Natural killer cell (primary cell): ENCODE data around the gene CLK1. TPM values are rescaled to one million over a fixed set of nuclear protein-coding genes. Genes with fewer than 3 reads are reported as not detected.

Experiments used
- ATAC-seq, 3 donors: fragments of 150-1000 bp in 2 of 3; fragments of 200-7000 bp in 1 of 3; cut with Tn5 transposase; 1 replicate in 1 of 3; 2 replicates in 2 of 3; pipeline ENCODE4 v1.10.0; 2021; ENCODE audit warnings: mild to moderate bottlenecking in 2 of 3, moderate library complexity in 2 of 3
- DNase-seq, 2 donors: peaks; one replicate each; pipeline versions ENCODE4 v3.0.0 to v3.0.0-alpha.2; 2013 to 2021; ENCODE audit warnings: mixed read lengths in 1 of 2
- H3K27ac ChIP-seq: one replicate; pipeline ENCODE4 v1.5.1; 2013; ENCODE audit warnings: mild to moderate bottlenecking, low read length
- H3K27me3 ChIP-seq: one replicate; pipeline ENCODE4 v1.6.1; 2013; ENCODE audit warnings: low read length; ENCODE audit not compliant: control insufficient read depth, insufficient read depth
- H3K36me3 ChIP-seq: one replicate; pipeline ENCODE4 v1.6.1; 2013; ENCODE audit warnings: low read length; ENCODE audit not compliant: control insufficient read depth, insufficient read depth
- H3K4me1 ChIP-seq: one replicate; pipeline ENCODE4 v1.6.1; 2013; ENCODE audit warnings: low read length; ENCODE audit not compliant: control insufficient read depth, insufficient read depth
- H3K4me3 ChIP-seq: one replicate; pipeline ENCODE4 v1.5.1; 2013; ENCODE audit warnings: low read length
- H3K9me3 ChIP-seq: one replicate; pipeline ENCODE4 v1.6.1; 2013; ENCODE audit warnings: low read length; ENCODE audit not compliant: control insufficient read depth, insufficient read depth
- H3K27ac Mint-ChIP-seq, 2 donors: one replicate each; pipeline ENCODE4 v1.8.0; 2022; ENCODE audit warnings: mild to moderate bottlenecking in 2 of 2, mixed read lengths in 2 of 2, moderate library complexity in 1 of 2
- H3K27me3 Mint-ChIP-seq, 2 donors: one replicate each; pipeline ENCODE4 v1.8.0; 2022; ENCODE audit warnings: low read depth in 2 of 2, mixed read lengths in 2 of 2
- H3K36me3 Mint-ChIP-seq: one replicate; pipeline ENCODE4 v1.8.0; 2022; ENCODE audit warnings: mixed read lengths
- H3K4me1 Mint-ChIP-seq, 2 donors: one replicate each; pipeline ENCODE4 v1.8.0; 2022; ENCODE audit warnings: mixed read lengths in 2 of 2
- H3K4me3 Mint-ChIP-seq: one replicate; pipeline ENCODE4 v1.8.0; 2022; ENCODE audit warnings: mild to moderate bottlenecking, moderate library complexity, mixed read lengths
- H3K9me3 Mint-ChIP-seq, 2 donors: one replicate each; pipeline ENCODE4 v1.8.0; 2022; ENCODE audit warnings: mixed read lengths in 2 of 2
- WGBS: methylation state at CpG from one replicate; pipeline ENCODE4 v1.1.7; 2013; ENCODE audit warnings: missing lambda C conversion rate; ENCODE audit not compliant: insufficient coverage; 5-methylcytosine and 5-hydroxymethylcytosine counted together
- intact Hi-C: fragments of 100-400 bp; cut with micrococcal nuclease; formaldehyde crosslinking; loops from one replicate; pipeline ENCODE4 v1.14.2; 2022
- total RNA-seq, 4 donors: library from RNA; stranded (reverse); fragments of 120-200 nt in 1 of 4; gene quantifications; one replicate each; pipeline versions ENCODE4 v1.2.3 to v1.2.4, GENCODE V29; 2013 to 2022
- TF ChIP-seq, protein P1 (sequence below): fragments of 200-600 bp; IDR thresholded peaks from one replicate; pipeline ENCODE4 v1.8.0; 2022; ENCODE audit warnings: antibody characterized with exemption

CLK1 gene
- total RNA-seq, 3 donors from 2014 or later (not counting 1 experiment from before 2014, with no cell fraction given): 975 to 1,296 (median 1,070) TPM

DNA sequence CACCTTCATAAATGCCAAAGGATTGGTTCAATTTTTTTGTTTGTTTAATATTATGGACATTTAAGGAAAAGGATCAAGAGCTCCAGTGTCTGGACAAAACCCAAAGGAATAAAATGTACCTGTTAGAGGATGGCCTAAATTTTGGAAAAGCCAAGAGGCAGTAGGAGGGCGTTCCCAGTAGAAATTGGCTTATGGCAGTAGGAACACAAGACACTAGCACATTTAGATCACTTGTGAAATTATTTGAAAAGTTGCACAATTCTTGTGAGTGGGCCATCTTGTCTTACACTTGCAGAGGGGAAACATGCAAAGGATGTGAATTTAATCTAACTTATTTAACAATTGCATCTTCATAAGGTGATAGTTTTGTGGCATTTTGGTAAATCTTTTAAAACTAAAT is 49.5 kb downstream of the CLK1 start:
- 83% methylated on average over 1 of the region's 1 CpG for WGBS
- Mint-ChIP-seq H3K27ac (peak overlapping the region; percentile 81 to 93), H3K9me3 (no peaks in the 10 kb centered on the region), H3K4me3 (peak overlapping the region; percentile 57), H3K36me3 (peaks cover 47% of the 10 kb centered on the region), H3K4me1 (peaks cover 65 to 70% of the 10 kb centered on the region in 2 donors), H3K27me3 (no peaks in the 10 kb centered on the region)
- ATAC-seq (no peak), DNase-seq (no peak)
- intact Hi-C loops: loop anchor here (5.0 kb wide), 3 partner anchors 302 to 447 kb away; partner anchors contain the start of genes CASP10, CASP8 and CFLAR
- TF ChIP-seq, protein P1, sequence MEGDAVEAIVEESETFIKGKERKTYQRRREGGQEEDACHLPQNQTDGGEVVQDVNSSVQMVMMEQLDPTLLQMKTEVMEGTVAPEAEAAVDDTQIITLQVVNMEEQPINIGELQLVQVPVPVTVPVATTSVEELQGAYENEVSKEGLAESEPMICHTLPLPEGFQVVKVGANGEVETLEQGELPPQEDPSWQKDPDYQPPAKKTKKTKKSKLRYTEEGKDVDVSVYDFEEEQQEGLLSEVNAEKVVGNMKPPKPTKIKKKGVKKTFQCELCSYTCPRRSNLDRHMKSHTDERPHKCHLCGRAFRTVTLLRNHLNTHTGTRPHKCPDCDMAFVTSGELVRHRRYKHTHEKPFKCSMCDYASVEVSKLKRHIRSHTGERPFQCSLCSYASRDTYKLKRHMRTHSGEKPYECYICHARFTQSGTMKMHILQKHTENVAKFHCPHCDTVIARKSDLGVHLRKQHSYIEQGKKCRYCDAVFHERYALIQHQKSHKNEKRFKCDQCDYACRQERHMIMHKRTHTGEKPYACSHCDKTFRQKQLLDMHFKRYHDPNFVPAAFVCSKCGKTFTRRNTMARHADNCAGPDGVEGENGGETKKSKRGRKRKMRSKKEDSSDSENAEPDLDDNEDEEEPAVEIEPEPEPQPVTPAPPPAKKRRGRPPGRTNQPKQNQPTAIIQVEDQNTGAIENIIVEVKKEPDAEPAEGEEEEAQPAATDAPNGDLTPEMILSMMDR: no peak
- no peak overlapping the region for H3K27ac ChIP-seq
- no peaks in the 10 kb centered on the region for H3K9me3 ChIP-seq
- peaks cover 68% of the 10 kb centered on the region for H3K36me3 ChIP-seq
- H3K4me3 ChIP-seq: no peak overlapping the region
- H3K4me1 ChIP-seq: peaks cover 18% of the 10 kb centered on the region
- no peaks in the 10 kb centered on the region for H3K27me3 ChIP-seq

DNA sequence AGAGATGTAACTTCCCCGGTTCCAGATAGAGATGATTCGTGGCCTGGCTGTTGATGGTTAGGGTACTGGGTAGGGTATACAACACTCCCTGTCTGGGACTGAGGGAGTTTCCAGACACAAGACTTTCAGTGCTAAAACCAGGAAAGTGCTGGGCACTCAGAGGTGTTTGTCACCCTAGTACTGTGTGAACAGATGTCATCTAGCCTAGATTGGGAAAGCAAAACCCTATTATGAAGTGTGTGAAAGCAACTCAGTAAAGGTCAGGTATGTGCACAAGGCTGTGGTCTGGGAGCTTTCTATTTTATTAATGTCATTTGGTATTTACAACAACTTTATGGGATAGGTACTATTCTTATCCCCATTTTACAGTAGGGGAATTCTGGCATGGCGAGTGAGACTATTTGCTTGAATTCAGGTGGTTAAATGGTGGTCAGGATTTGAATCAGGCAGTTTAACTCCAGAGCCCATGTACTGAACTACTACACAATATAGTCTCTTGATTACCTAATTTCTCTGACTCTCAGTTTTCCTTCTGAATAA is 50.1 kb downstream of the CLK1 start:
- DNase-seq (peak in 1 of 2 donors; percentile 35), ATAC-seq (no peak)
- peaks cover 47% of the 10 kb centered on the region for H3K36me3 Mint-ChIP-seq
- TF ChIP-seq, protein P1: no peak
- WGBS: 33% methylated on average over 2 of the region's 3 CpGs
- no peaks in the 10 kb centered on the region for H3K9me3 Mint-ChIP-seq
- H3K4me1 Mint-ChIP-seq: peaks cover 67 to 71% of the 10 kb centered on the region in 2 donors
- peak overlapping the region; percentile 81 to 93 for H3K27ac Mint-ChIP-seq
- Histone ChIP-seq H3K27me3 (no peaks in the 10 kb centered on the region), H3K27ac (peak overlapping the region; percentile 32), H3K4me3 (no peak overlapping the region), H3K9me3 (no peaks in the 10 kb centered on the region), H3K36me3 (peaks cover 63% of the 10 kb centered on the region), H3K4me1 (peaks cover 18% of the 10 kb centered on the region)
- intact Hi-C loops: loop anchor here (5.0 kb wide), 3 partner anchors 303 to 448 kb away; partner anchors contain the start of genes CASP10, CASP8 and CFLAR
- H3K27me3 Mint-ChIP-seq: no peaks in the 10 kb centered on the region
- peak overlapping the region; percentile 57 for H3K4me3 Mint-ChIP-seq

DNA sequence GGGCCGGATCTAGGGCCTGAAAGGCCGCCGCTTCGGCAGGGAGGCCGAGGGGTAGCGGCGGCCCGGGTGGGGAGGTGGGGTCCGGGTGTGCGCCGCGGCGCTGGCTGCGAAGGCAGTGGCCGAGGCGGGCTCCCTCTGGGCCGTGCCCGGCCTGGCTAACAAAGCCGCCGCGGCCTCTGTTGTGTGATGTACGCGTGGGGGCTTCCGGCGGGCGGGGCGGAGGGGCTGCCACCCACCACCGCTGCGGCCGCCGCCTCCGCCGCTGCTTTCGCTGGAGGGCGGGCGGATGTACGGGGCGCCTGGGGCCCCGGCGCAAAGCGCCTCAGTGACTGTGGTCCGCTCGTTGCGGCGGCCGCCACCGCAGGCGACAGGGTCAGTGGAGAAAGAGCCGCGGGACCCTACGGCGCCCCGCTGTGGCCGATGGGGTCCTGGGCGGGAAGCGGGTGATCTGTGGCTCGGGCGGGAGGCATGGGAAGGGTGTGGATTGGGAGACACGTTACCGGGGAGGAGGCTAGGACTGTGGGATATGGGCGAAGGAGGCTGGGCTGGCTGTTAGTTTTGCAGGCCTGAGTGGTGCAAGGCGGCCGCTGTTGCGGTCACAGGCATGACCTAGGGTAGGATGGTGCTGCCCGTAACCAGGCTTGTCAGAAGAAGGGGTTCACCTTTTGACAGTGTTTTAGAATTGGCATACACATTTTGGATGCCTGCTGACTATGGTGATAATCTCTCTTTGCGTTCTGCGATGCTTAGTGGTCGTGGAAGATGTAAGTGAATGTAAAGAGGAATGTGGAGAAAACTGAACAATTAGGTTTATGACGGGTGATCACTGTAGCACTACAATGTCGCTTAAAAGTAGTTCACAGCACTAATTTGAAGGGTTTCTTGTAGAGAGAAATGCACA is 52.1 kb downstream of the CLK1 start:
- Mint-ChIP-seq H3K27me3 (no peaks in the 10 kb centered on the region), H3K4me3 (peak overlapping the region; percentile 95), H3K27ac (peak overlapping the region; percentile 93 to 98), H3K4me1 (peaks cover 62 to 63% of the 10 kb centered on the region in 2 donors), H3K9me3 (no peaks in the 10 kb centered on the region), H3K36me3 (peaks cover 31% of the 10 kb centered on the region)
- H3K4me3 ChIP-seq: peak overlapping the region; percentile 61
- peaks cover 18% of the 10 kb centered on the region for H3K4me1 ChIP-seq
- DNase-seq: peak; percentile 73 to 77
- no peaks in the 10 kb centered on the region for H3K27me3 ChIP-seq
- H3K9me3 ChIP-seq: no peaks in the 10 kb centered on the region
- WGBS: under 1% methylated on average over 70 of the region's 70 CpGs
- TF ChIP-seq, protein P1: peak; percentile 14
- intact Hi-C loops: loop anchor here (5.0 kb wide), 3 partner anchors 305 to 450 kb away; partner anchors contain the start of genes CASP10, CASP8 and CFLAR
- peaks cover 43% of the 10 kb centered on the region for H3K36me3 ChIP-seq
- ATAC-seq: peak; percentile 25 to 57 (median 56)
- peak overlapping the region; percentile 99 for H3K27ac ChIP-seq
